ENCODE results near the gene B4GALNT1.
A peak's percentile ranks its signal among the peaks of the same experiment; 100 is the strongest.
"Not testable (repeated sequence)": the region's sequence is repeated elsewhere in the genome, so short reads cannot be mapped to it uniquely, and the experiment has no call there.

The B4GALNT1 gene

GRCh38 chr12:57620936-57621496 is 12.0 kb downstream of the B4GALNT1 start:
- no peak for DNase-seq (ENCODE audit: low spot score)

GRCh38 chr12:57620245-57620935 is 12.6 kb downstream of the B4GALNT1 start:
- no peak for DNase-seq (ENCODE audit: low spot score)

DNA sequence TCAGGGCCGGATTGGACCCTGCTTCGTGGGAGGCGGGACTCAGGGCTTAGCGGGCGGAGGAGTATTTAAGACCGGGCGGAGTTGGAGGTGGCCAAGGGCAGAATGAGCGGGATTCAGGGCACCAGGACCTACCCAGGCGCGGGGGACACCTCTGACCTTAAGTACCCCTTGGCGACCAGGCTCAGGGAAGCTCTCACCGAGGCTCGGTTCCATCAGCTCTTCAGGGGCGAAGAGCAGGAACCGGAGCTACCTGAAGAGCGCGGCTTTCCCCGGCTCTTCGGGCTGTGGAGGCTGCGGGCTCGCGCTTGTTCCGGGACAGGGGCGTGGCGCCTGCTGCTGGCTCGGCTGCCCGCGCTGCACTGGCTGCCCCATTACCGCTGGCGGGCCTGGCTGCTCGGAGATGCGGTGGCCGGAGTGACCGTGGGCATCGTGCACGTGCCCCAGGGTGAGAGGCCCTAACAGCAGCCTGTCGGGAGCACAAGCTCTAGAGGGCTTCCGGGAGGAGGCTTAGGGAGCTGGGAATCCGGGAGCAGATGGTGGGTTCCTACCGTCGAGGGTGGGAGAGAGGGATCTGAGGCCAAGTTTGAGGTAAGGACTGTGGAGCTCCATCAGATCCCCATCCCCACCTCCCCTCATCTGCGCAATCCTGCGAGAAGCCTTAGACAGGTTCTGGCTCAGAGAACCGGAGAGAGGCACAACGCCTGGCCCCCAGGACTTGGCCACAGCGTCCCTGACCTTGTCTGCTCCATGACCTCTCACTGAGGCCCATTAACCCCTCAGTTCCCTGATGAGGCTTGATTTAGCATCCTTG is 13.4 kb downstream of the B4GALNT1 start:
- DNase-seq (ENCODE audit: low spot score) = no peak

- no peak for DNase-seq (ENCODE audit: low spot score)
Measured at GRCh38 chr12:57618966-57619433, 14.0 kb downstream of the B4GALNT1 start.

GRCh38 chr12:57618431-57618830 is 14.6 kb downstream of the B4GALNT1 start:
- DNase-seq (ENCODE audit: low spot score) = not testable (repeated sequence)

DNA sequence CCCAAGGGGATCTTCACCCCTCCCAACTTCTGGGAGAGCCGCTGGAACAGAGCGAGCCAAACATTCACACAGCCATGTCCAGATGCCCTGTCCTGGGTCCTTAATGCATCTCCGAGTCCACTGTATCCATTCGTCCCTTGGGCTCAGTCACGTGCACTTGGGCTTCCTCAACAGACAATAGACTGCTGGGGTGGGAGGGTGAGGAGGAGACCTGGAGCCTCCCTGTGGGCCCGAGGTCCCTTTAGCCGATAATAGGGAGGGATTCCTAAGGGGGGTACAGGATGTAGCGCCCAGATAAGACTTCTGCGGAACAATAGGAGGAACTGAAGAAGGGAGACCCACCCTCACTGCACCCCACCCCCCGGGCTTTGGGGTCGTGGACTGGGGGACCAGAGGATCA is 15.1 kb downstream of the B4GALNT1 start:
- no peak for DNase-seq (ENCODE audit: low spot score)

DNA sequence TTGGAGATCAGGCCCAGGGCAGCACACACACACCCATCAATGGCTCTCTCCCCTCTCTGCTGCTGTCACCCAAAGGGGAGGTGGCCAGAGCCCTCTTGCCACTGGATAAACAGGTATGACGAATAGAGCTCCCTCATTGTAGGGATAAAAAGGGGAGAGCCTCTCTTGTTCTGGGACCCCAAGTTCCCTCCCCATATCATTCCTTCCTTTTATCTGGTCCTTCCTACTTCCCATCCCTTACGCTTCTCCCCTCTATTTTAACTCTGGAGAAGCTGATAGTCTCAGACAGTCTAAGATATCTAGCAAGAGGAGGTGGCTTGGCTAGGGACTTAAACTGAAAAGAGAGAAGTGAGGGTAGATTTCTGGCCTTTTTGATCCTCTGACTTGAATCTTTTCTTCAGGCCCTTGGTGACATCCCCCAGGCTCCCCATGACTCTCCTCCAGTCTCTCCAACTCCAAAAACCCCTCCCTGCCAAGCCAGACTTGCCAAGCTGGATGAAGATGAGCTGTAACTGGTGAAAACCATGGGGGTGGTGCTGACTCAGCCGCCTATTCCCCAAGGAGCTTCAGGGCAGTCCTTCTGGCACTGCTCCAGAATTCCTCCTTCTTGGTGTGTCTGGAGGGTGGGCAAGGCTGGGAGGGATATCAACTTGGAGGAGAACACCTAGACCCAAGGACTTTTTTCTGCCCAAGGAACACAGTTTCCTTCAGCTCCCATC is 16.5 kb downstream of the B4GALNT1 start:
- DNase-seq (ENCODE audit: low spot score) = no peak

GRCh38 chr12:57615637-57616036 is 17.4 kb downstream of the B4GALNT1 start:
- DNase-seq (ENCODE audit: low spot score) = no peak

DNA sequence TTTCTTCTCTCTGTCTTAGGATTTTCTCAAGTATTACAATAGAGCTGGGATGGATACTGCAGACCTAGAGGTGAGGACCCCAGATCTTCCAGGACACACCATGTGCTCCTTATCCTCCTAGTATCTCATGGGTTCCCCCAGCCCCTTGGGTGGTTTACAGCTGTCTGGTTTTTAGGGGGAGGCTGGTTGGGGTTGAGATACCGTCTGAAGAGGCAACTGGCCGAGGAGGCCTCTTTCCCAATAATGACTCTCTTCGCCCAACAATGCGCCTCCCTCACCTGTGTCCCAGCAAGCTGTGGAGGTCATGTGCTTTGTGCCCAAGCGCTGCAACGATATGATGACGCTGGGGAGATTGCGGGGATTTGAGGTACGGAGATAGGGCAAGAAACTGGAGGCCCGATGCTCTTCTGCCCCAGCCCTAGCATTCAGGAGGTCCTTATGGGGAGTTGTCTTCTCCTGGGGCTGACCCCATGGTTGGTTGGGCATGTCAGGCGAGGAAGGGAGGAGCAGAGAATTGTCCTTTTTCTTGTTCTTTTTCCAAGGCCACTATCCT is 18.0 kb downstream of the B4GALNT1 start:
- DNase-seq (ENCODE audit: low spot score) = no peak

DNA sequence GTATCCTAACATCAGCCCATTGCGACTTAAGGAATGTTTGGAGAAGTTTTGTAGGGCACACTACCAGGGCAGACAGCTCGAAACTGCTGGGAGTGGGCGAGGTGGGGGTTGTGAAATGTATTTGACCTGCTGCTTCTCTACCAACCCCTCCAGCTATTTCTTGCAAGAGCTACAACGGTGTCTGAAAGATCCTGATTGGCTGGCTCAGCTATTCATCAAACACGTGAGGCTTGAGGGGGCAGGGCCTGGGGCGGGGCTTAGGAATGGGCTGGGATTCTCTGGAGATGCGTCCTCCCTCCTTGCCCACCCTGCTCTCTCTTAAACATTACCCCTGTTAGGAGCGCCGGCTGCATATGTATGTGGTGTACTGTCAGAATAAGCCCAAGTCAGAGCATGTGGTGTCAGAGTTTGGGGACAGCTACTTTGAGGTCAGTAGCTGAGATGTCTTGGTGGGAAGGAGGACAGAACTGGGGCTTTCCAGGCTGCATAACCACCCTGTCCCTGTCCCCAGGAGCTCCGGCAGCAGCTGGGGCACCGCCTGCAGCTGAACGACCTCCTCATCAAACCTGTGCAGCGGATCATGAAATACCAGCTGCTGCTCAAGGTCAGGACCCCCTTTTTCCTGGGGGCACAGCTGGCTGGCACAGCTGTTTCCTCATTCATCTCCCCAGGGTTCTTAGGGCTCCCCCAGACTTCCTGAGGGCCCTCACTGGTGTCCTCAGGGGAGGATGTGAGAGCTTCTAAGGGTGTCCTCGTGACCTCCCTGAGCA is 18.6 kb downstream of the B4GALNT1 start:
- DNase-seq (ENCODE audit: low spot score) = no peak

GRCh38 chr12:57613427-57614109 is 19.4 kb downstream of the B4GALNT1 start:
- no peak for DNase-seq (ENCODE audit: low spot score)

- DNase-seq (ENCODE audit: low spot score) = no peak
Measured at GRCh38 chr12:57612711-57613426, 20.1 kb downstream of the B4GALNT1 start.

- DNase-seq (ENCODE audit: low spot score) = no peak
Measured at GRCh38 chr12:57611827-57612710, 20.9 kb downstream of the B4GALNT1 start.

DNA sequence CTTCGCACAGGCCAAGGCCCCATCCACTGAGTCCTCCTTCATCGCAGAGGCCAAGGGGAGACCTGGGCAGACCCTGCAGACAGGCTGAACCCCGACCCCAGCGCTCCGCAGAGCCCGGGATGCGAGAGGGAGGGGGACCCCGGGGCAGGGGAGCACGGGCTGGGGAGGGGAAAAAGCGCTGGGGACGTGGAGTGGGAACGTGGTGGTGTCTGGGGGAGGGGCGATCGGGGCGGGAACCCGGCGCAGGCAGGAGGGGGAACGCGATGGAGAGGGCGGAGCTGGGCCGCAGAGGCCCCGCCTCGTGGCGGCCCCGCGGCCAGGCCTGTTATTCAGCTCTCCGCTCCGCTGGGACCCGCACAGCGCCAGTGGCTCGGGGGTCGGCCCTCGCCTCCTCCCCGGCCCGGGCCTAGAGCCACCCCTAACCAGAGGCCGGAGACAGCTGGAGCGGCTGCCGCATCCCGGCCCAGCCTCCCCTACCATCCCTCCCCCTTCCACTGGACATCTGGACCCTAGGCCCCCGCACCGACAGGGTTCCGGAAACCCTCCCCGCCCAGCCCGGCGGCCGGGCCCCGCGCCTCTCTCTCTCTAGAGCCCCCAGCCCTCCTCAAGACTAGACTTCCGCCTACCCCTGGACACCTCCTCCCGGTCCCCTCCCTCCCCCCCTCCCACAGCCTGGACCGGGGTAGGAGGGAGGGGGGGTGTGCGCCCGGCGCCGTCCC is 21.7 kb downstream of the B4GALNT1 start, which contains the start of gene ARHGEF25:
ARHGEF25 (plus strand) TSS at position 328 of the 719 bp plus-strand sequence. CDS start 460 bp downstream, outside the sequence.
- peak; percentile 33 for DNase-seq (ENCODE audit: low spot score)

GRCh38 chr12:57610554-57611107 is 22.4 kb downstream of the B4GALNT1 start:
- no peak for DNase-seq (ENCODE audit: low spot score)

DNA sequence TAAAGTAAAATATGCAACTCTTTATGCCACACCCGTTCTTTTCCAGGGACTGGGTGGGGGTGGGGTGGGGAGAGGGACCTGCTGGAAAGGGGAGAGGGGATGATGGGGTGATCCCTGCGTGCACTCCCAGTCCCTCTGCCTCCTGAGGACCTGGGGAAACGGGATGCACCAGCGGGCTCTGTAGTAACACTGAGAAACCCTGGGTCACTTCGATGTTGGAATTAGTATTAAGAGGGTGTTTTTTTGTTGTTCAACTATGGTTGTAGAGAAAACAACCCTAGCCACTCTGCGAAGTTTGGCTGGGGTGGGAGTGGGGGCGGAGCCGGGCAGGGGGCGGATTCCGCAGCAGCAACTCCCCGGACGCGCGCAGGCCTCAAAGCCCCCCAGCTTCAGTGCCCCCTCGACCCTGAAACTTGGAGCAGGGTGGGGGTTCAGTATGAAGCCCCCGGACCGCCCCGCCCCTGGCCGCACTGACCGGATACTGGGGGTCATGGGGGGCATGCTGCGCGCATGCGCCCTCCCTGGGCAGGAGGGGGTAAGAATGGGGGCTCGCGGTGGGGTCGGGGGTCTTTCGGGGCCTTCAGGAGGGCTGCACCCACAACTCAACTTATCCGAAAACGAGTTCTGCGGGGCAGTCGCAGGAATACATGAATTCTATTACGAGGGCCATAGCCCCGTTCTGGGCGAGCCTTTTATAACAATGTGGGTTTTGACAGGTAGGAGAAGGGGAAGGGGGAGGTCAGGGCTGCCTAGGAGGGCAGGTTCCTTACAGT is 23.0 kb downstream of the B4GALNT1 start:
- DNase-seq (ENCODE audit: low spot score) = no peak
